H1 (cell line): Measurements from ENCODE around the gene FAM216A. TPM values are rescaled to one million over a fixed set of nuclear protein-coding genes. Genes with fewer than 3 reads are reported as not detected.

Experiments
- CTCF ChIA-PET: fragments of 300-600 bp; sonication (Branson Sonifier 250); formaldehyde crosslinking; loops from one replicate; lab custom pipeline; 2021; ENCODE audit not compliant: partially characterized antibody; lab: Charles Lee
- POLR2A ChIA-PET: fragments of 300-600 bp; sonication (Branson Sonifier 250); formaldehyde crosslinking; loops from one replicate; lab custom pipeline; 2021; ENCODE audit warnings: inconsistent platforms; ENCODE audit not compliant: partially characterized antibody; lab: Charles Lee
- DNase-seq, 2 experiments: peaks; one replicate each; pipeline versions ENCODE4 v3.0.0 to v3.0.0-alpha.2; 2010 to 2022; ENCODE audit warnings: low spot score in 2 of 2, low read depth in 1 of 2, mixed read lengths in 1 of 2
- FAIRE-seq: peaks from 2 replicates; lab custom pipeline; 2011; peaks lifted over from hg19 to GRCh38; lab: Jason Lieb, UNC
- H2AFZ ChIP-seq: 2 replicates; pipeline ENCODE4 v1.8.1; 2012; ENCODE audit warnings: low read length, inconsistent platforms
- H2AK5ac ChIP-seq: 2 replicates; pipeline ENCODE4 v1.6.1; 2013; ENCODE audit warnings: low read depth, low read length
- H2BK120ac ChIP-seq: replicated peaks from 2 replicates; pipeline ENCODE3; 2013; ENCODE audit warnings: low read depth, low read length, inconsistent platforms
- H2BK12ac ChIP-seq: 2 replicates; pipeline ENCODE4 v1.6.1; 2013; ENCODE audit warnings: low read depth, low read length
- H2BK15ac ChIP-seq: 2 replicates; pipeline ENCODE4 v1.6.1; 2013; ENCODE audit warnings: low read length
- H2BK20ac ChIP-seq: 2 replicates; pipeline ENCODE4 v1.6.1; 2013; ENCODE audit warnings: low read length
- H2BK5ac ChIP-seq: 2 replicates; pipeline ENCODE4 v1.6.1; 2013; ENCODE audit warnings: low read depth, low read length
- H3K14ac ChIP-seq: 2 replicates; pipeline ENCODE4 v1.6.1; 2013; ENCODE audit warnings: inconsistent platforms; ENCODE audit not compliant: insufficient read length
- H3K18ac ChIP-seq: 2 replicates; pipeline ENCODE4 v1.6.1; 2013; ENCODE audit warnings: low read length; ENCODE audit errors: extremely low read depth
- H3K23ac ChIP-seq: 2 replicates; pipeline ENCODE4 v1.6.1; 2013; ENCODE audit warnings: inconsistent platforms; ENCODE audit not compliant: insufficient read length
- H3K23me2 ChIP-seq: 2 replicates; pipeline ENCODE4 v1.6.1; 2013; ENCODE audit warnings: low read depth, low read length
- H3K27ac ChIP-seq: 2 replicates; pipeline ENCODE4 v1.6.1; 2011; ENCODE audit warnings: low read depth, low read length, inconsistent platforms
- H3K27me3 ChIP-seq, 4 experiments: replicated peaks in 1 of 4; 1 replicate in 1 of 4; 2 replicates in 3 of 4; pipeline versions ENCODE4 v1.6.1 to v1.8.1; 2011 to 2013; ENCODE audit warnings: low read length in 3 of 4, mild to moderate bottlenecking in 3 of 4, inconsistent platforms in 2 of 4, mixed read lengths in 2 of 4, moderate library complexity in 1 of 4; ENCODE audit not compliant: control insufficient read depth in 3 of 4, insufficient read depth in 3 of 4; ENCODE audit errors: extremely low read depth in 1 of 4
- H3K36me3 ChIP-seq, 4 experiments: 2 replicates each; pipeline versions ENCODE4 v1.6.1 to v1.8.1; 2011 to 2013; ENCODE audit warnings: mild to moderate bottlenecking in 4 of 4, low read length in 3 of 4, moderate library complexity in 2 of 4, control low read depth in 1 of 4, inconsistent platforms in 1 of 4; ENCODE audit not compliant: insufficient read depth in 4 of 4, control insufficient read depth in 2 of 4
- H3K4ac ChIP-seq: replicated peaks from 2 replicates; pipeline ENCODE3; 2013; ENCODE audit warnings: low read length, low read depth, mixed read lengths, inconsistent platforms; ENCODE audit not compliant: insufficient read length
- H3K4me1 ChIP-seq, 4 experiments: replicated peaks in 1 of 4; 1 replicate in 1 of 4; 2 replicates in 3 of 4; pipeline versions ENCODE4 v1.6.1 to v1.8.1; 2011 to 2013; ENCODE audit warnings: low read length in 3 of 4, inconsistent platforms in 2 of 4, mixed read lengths in 1 of 4; ENCODE audit not compliant: insufficient read depth in 4 of 4, control insufficient read depth in 3 of 4
- H3K4me2 ChIP-seq, 2 experiments: 2 replicates each; pipeline versions ENCODE4 v1.6.1 to v1.8.1; 2011 to 2013; ENCODE audit warnings: low read depth in 2 of 2, low read length in 2 of 2, control low read depth in 1 of 2, inconsistent platforms in 1 of 2, mild to moderate bottlenecking in 1 of 2; ENCODE audit not compliant: insufficient read depth in 1 of 2
- H3K4me3 ChIP-seq, 4 experiments: fragments of 200-600, 300-600 bp in 1 of 4; sonication (generic), shearing (Covaris generic), sonication (Bioruptor Twin) in 1 of 4; 2 replicates each; pipeline versions ENCODE4 v1.5.1 to v1.8.1; 2011 to 2016; ENCODE audit warnings: low read length in 4 of 4, low read depth in 3 of 4, control low read depth in 2 of 4, inconsistent platforms in 2 of 4, mild to moderate bottlenecking in 2 of 4, mixed read lengths in 1 of 4, moderate library complexity in 1 of 4; ENCODE audit not compliant: insufficient read depth in 2 of 4; ENCODE audit errors: extremely low read depth in 1 of 4
- H3K56ac ChIP-seq: replicated peaks from 2 replicates; pipeline ENCODE3; 2013; ENCODE audit warnings: low read depth, mild to moderate bottlenecking, mixed read lengths, low read length, inconsistent platforms; ENCODE audit not compliant: insufficient read length
- H3K79me1 ChIP-seq: 2 replicates; pipeline ENCODE4 v1.6.1; 2013; ENCODE audit warnings: low read depth, low read length, control low read depth
- H3K79me2 ChIP-seq, 2 experiments: 2 replicates each; pipeline versions ENCODE4 v1.6.1 to v1.8.1; 2012 to 2013; ENCODE audit warnings: low read length in 2 of 2, mild to moderate bottlenecking in 2 of 2, inconsistent platforms in 1 of 2; ENCODE audit not compliant: insufficient read depth in 2 of 2, control insufficient read depth in 1 of 2
- H3K9ac ChIP-seq, 4 experiments: replicated peaks in 1 of 4; 1 replicate in 1 of 4; 2 replicates in 3 of 4; pipeline versions ENCODE4 v1.6.1 to v1.8.1; 2011 to 2013; ENCODE audit warnings: low read depth in 3 of 4, low read length in 3 of 4, control low read depth in 2 of 4, mild to moderate bottlenecking in 2 of 4, moderate library complexity in 2 of 4, inconsistent platforms in 1 of 4; ENCODE audit errors: extremely low read depth in 1 of 4
- H3K9me3 ChIP-seq, 2 experiments: 2 replicates each; pipeline versions ENCODE4 v1.6.1 to v1.8.1; 2012 to 2013; ENCODE audit warnings: mild to moderate bottlenecking in 2 of 2, moderate library complexity in 2 of 2, control low read depth in 1 of 2, inconsistent platforms in 1 of 2, low read depth in 1 of 2, low read length in 1 of 2, mixed read lengths in 1 of 2; ENCODE audit not compliant: insufficient read depth in 2 of 2
- H4K20me1 ChIP-seq, 2 experiments: replicated peaks in 1 of 2; 2 replicates each; pipeline versions ENCODE3 to v1.8.1; 2011 to 2013; ENCODE audit warnings: inconsistent platforms in 2 of 2, low read length in 2 of 2, mild to moderate bottlenecking in 1 of 2; ENCODE audit not compliant: insufficient read depth in 2 of 2, control insufficient read depth in 1 of 2
- H4K5ac ChIP-seq: 2 replicates; pipeline ENCODE4 v1.6.1; 2013; ENCODE audit warnings: low read length, low read depth, mixed read lengths, inconsistent platforms; ENCODE audit not compliant: insufficient read length
- H4K8ac ChIP-seq: 2 replicates; pipeline ENCODE4 v1.8.0; 2013; ENCODE audit warnings: mild to moderate bottlenecking, moderate library complexity, low read length, inconsistent platforms; ENCODE audit not compliant: insufficient read depth; ENCODE audit errors: extremely low read depth
- H4K91ac ChIP-seq: replicated peaks from 2 replicates; pipeline ENCODE3; 2013; ENCODE audit warnings: low read length, mixed read lengths, inconsistent platforms; ENCODE audit not compliant: insufficient read length
- BCL11A ChIP-seq, 2 experiments: IDR thresholded peaks; one replicate each; pipeline ENCODE4 v1.6.1; 2011; ENCODE audit warnings: low read depth in 2 of 2, low read length in 2 of 2, mild to moderate bottlenecking in 2 of 2
- CEBPB ChIP-seq: IDR thresholded peaks from 2 replicates; pipeline ENCODE4 v1.6.1; 2012; ENCODE audit warnings: low read depth, low read length
- MAFK ChIP-seq: IDR thresholded peaks from 2 replicates; pipeline ENCODE4 v1.6.1; 2012; ENCODE audit warnings: low read depth, mild to moderate bottlenecking, improper control_type of control experiment, low read length
- POLR2AphosphoS5 ChIP-seq: IDR thresholded peaks from 2 replicates; pipeline ENCODE4 v1.6.1; 2011; ENCODE audit warnings: low read depth, low read length
- SIN3A ChIP-seq, 2 experiments: IDR thresholded peaks in 1 of 2; conservative IDR thresholded peaks in 1 of 2; 2 replicates each; pipeline ENCODE4 v1.6.1; 2011 to 2012; ENCODE audit warnings: low read length in 2 of 2, improper control_type of control experiment in 1 of 2, low read depth in 1 of 2, mild to moderate bottlenecking in 1 of 2
- WGBS, 2 experiments: shearing (Covaris generic) in 1 of 2; methylation state at CpG; one replicate each; pipeline versions ENCODE4 v1.1.6 to v1.1.7; 2013 to 2015; ENCODE audit warnings: low lambda C conversion rate in 2 of 2, mixed read lengths in 2 of 2, inconsistent platforms in 1 of 2, low coverage in 1 of 2, missing lambda C conversion rate in 1 of 2; ENCODE audit not compliant: insufficient replicate concordance in 2 of 2, insufficient coverage in 1 of 2, insufficient read length in 1 of 2; ENCODE audit errors: extremely low coverage in 1 of 2, missing lambda C conversion rate in 1 of 2; 5-methylcytosine and 5-hydroxymethylcytosine counted together
- polyA plus RNA-seq, 7 experiments: library from polyadenylated mRNA; depleted of rRNA in 3 of 7; stranded (reverse) in 5 of 7; unstranded in 2 of 7; fragments of >200 nt in 5 of 7; fragments of 200-250 nt in 2 of 7; gene quantifications; 1 replicate in 5 of 7; 2 replicates in 1 of 7; 4 replicates in 1 of 7; pipeline versions ENCODE4 v1.2.1 to v1.2.3, GENCODE V29; 2011 to 2013; ENCODE audit warnings: missing spikeins in 2 of 7, mixed read lengths in 2 of 7
- total RNA-seq: library from RNA; stranded (reverse); fragmentation: NEBNext Ultra II Directional; extraction: Animal tissue kit (Norgen Biotek cat#: 25700); gene quantifications from 2 replicates; pipeline ENCODE4 v1.2.1, GENCODE V29; 2021

Gene FAM216A
- total and polyA plus RNA-seq, 2 of the 8 experiments (the other 6 are each of a cell fraction or from before 2014, with no cell fraction given) = 19.8 to 24.6 TPM

DNA sequence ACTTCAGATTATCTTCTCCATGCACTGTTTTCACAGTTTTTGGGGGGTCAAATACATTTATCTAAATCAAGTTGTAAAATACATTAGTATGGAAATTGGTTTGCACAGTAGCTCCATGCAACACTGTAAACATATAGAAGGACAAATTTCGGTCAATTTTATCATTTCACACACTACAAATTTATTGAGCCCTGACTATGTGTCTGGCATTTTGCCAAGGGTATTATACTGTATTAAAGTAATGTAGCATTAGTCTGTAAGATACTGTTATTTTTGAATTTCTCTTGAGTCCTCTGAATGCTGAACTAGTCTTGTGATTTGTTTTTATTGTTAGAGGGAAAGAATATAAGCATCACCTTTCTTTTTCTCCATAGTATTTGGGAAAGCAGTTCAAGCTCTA lies 34.8 kb downstream of the FAM216A start:
- H3K4me2 ChIP-seq = no peak overlapping the region
- no peak overlapping the region for H3K27ac ChIP-seq
- no peaks in the 10 kb centered on the region for H3K79me1 ChIP-seq
- no peaks in the 10 kb centered on the region for H3K4me1 ChIP-seq
- H4K91ac ChIP-seq = no peak overlapping the region
- H3K36me3 ChIP-seq = no peaks in the 10 kb centered on the region; a peak in 1 of 8 replicates
- TF ChIP-seq CEBPB = no peak
- TF ChIP-seq POLR2AphosphoS5 = no peak
- TF ChIP-seq BCL11A (IDR thresholded peaks at IDR 0.05; ENCODE audit: low read depth in 2 of 2, low read length in 2 of 2) = no peak
- no peak for TF ChIP-seq MAFK
- TF ChIP-seq SIN3A (conservative IDR thresholded peaks at IDR 0.05 in 1 of 2, IDR thresholded peaks at IDR 0.05 in 1 of 2; ENCODE audit: low read depth in 1 of 2, low read length in 2 of 2) = no peak
- H3K9ac ChIP-seq = no peak overlapping the region
- peaks cover 4% of the 10 kb centered on the region; the same call in 1 of the 2 replicates for H3K23me2 ChIP-seq
- H3K14ac ChIP-seq = no peak overlapping the region
- H3K4me3 ChIP-seq = no peak overlapping the region
- no peak overlapping the region for H2AFZ ChIP-seq
- peaks cover 0 to 19% of the 10 kb centered on the region in 2 experiments; a peak in 2 of 4 replicates for H3K79me2 ChIP-seq
- H2BK120ac ChIP-seq = no peak overlapping the region
- no peak overlapping the region for H4K5ac ChIP-seq
- DNase-seq = no peak
- H2AK5ac ChIP-seq = no peak overlapping the region
- H3K23ac ChIP-seq = no peak overlapping the region
- no peak overlapping the region for H2BK12ac ChIP-seq
- ChIA-PET CTCF (interaction anchor here (0.6 to 2.5 kb wide), 6 partner anchors 9 to 97 kb away, joined by 3 to 9 read pairs (median 5); partner anchors contain the start of genes FAM216A and GPN3), POLR2A (interaction anchor here (1.4 to 1.8 kb wide), 3 partner anchors 8 to 37 kb away, joined by 3 to 11 read pairs (median 6); partner anchors contain the start of genes FAM216A and GPN3)
- H3K27me3 ChIP-seq = peaks cover 3 to 13% (median 12%) of the 10 kb centered on the region in 4 experiments
- H3K4ac ChIP-seq = no peak overlapping the region
- H3K9me3 ChIP-seq = peaks cover 4 to 5% of the 10 kb centered on the region in 2 experiments; a peak in 2 of 4 replicates
- H4K8ac ChIP-seq = no peak overlapping the region
- no peaks in the 10 kb centered on the region for H4K20me1 ChIP-seq
- H2BK5ac ChIP-seq = no peak overlapping the region
- WGBS, 2 experiments = 93% methylated on average over 1 of the region's 1 CpG; no CpG with 5 or more reads in 1 of the 2 experiments
- H2BK15ac ChIP-seq = no peak overlapping the region
- H3K56ac ChIP-seq = no peak overlapping the region
- no peak for FAIRE-seq
- H2BK20ac ChIP-seq = no peak overlapping the region
- H3K18ac ChIP-seq = no peak overlapping the region
